Transverse colon (tissue), 4 donors: ENCODE results near the gene KAZALD1.

ENCODE experiments used
- CTCF ChIP-seq, 5 experiments: fragments of 200-600 bp in 3 of 5; fragments of 450-650 bp in 2 of 5; sonication (generic) in 3 of 5; IDR thresholded peaks; 1 replicate in 2 of 5; 2 replicates in 3 of 5; pipeline ENCODE4 v1.5.1; 2016 to 2017; ENCODE audit warnings: antibody characterized with exemption in 5 of 5, inconsistent platforms in 3 of 5, mild to moderate bottlenecking in 2 of 5, moderate library complexity in 1 of 5
- EP300 ChIP-seq: sonication (generic); formaldehyde crosslinking; IDR thresholded peaks from one replicate; pipeline ENCODE4 v1.6.1; 2017; ENCODE audit warnings: antibody characterized with exemption, low read depth
- POLR2A ChIP-seq: fragments of 450-650 bp; IDR thresholded peaks from one replicate; pipeline ENCODE4 v1.6.1; 2016; ENCODE audit warnings: antibody characterized with exemption, mild to moderate bottlenecking, moderate library complexity
- POLR2AphosphoS5 ChIP-seq, 3 donors: sonication (generic); formaldehyde crosslinking; IDR thresholded peaks; one replicate each; pipeline ENCODE4 v1.6.1; 2016; ENCODE audit warnings: antibody characterized with exemption in 3 of 3

GRCh38 chr10:101096378-101096777, 34.6 kb downstream of the KAZALD1 start:
- TF ChIP-seq CTCF (IDR thresholded peaks at IDR 0.05) (no peak), EP300 (no peak), POLR2A (no peak), POLR2AphosphoS5 (IDR thresholded peaks at IDR 0.05) (no peak)
